ENCODE results near the gene CC2D2B. TPM values are rescaled to one million over a fixed set of nuclear protein-coding genes. Genes with fewer than 3 reads are reported as not detected.
A peak's percentile ranks its signal among the peaks of the same experiment; 100 is the strongest.

The CC2D2B gene, protein sequence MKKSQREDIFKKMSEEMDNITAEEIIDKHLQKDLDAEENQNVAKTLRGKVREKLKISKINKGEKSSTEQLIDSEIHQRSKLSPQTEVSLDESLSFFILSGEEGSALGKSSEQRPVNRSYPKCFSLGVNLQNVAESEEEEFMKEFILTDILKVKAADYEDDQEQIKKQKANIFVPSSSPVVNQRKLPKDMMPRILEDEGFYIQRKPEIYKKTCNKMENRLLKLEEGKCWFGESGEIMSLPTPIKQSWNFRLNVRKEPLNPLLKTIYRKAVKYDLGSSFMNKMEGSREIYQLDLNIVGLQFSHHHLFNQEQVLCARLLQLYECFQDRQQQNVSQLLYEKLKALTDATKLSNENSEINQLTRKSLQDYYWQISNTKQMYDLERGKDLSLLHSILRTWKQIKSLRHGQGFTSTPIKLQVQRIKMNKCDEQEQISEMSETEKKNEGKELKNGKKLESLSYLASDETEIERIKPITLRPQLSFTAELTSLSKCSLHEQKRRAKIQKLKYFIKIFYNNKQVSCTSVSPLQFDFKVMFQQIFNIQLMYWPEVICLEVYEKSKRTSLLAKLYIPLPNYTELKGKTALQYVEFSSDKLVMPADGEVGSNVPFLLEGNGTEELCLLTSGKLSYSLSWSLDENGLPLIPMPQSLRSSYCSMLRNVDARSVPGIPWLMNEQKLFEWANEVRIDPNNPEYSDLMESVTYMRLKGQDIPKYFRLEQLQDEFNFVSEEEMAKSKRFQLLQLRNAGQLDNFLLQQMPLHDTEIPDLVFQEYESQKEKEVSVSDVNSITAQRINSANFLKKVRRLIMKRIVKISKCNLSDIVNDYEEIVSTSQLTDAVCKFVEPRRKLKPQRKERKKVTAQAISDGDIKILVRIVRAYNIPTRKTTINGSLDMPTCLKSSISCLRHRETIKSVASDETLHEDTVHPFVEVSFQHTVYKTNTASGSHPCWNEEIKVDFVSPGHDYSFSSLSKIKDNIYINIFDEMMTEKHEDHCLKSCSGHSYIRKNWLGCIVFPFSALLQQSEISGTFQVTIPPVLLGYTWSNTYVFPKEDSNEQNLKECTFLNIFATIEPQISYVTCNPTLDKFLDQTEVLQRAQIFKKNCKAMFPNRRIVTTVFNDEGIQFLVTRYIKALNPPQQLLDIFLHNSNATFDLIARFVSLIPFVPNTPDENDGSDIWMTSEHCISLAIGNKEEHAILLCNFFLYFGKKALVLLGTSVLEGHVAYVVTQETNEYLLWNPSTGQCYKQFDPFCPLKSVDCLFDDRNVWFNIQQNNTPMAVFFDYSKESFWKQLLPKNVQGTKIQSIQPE (N-terminal part only)
- under 1 TPM; 0.35 to 0.40 TPM for total RNA-seq

DNA sequence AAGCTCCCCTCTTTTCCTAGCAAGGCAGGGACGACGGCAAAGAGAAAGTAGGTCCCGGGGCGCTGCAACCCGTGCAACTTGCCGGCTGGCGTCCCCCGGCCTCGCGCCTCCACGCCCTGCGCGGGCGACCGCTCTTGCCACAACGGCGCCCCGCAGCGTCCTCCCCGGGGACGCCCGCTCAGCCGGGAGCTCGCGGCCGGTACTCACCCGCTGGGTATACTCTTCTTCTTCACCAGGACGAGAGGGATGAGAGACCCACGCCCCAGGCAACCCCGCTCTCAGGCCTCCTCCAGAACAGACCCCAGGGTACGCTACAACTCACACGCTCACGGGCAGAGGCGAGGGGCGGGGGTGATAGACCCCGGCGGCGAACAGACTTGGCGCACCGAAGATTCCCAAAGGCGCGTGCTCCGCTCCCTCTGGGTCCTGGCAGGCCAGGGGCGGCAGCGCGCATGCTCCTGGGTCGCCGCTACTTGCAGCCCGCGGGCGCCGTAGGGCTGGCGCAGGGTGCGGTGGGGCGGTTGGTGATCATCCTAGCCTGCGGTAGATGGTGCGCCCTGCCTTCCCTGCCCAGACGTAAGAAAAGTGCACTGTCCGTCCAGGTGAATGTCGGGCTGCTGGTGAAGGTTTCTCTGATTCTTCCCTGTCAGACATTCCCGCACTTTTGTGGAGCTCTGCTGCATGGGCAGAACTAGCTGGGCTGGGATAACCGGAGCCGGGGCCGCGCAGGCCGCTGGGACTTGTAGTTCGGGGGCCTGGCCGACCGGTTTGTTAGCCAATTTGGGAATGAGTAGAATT lies at the start of gene CC2D2B:
Gene CC2D2B (plus strand): TSS at position 520 of the 798 bp plus-strand sequence. CDS start 3,349 bp downstream, outside the sequence.
- peak within 1 kb of the TSS; percentile 87 for H3K4me3 Mint-ChIP-seq
- DNase-seq: peak; percentile 70
- ChIA-PET CTCF (interaction anchor here (0.8 to 2.3 kb wide), 6 partner anchors 9 to 214 kb away, joined by 3 to 26 read pairs (median 5); partner anchors contain the start of gene TCTN3), POLR2A (interaction anchor here (0.7 to 2.3 kb wide), 9 partner anchors 9 to 222 kb away, joined by 3 to 12 read pairs (median 4); partner anchors contain the start of genes TCTN3 and ZNF518A)
- H3K9me3 Mint-ChIP-seq: no peaks in the 10 kb centered on the region
- H3K36me3 Mint-ChIP-seq (ENCODE audit: low read depth): no peaks in the 10 kb centered on the region
- H3K27ac Mint-ChIP-seq: peak within 1 kb of the TSS; percentile 76
- peaks cover 14% of the 10 kb centered on the region for H3K27me3 Mint-ChIP-seq
- peaks cover 15% of the 10 kb centered on the region for H3K4me1 Mint-ChIP-seq

DNA sequence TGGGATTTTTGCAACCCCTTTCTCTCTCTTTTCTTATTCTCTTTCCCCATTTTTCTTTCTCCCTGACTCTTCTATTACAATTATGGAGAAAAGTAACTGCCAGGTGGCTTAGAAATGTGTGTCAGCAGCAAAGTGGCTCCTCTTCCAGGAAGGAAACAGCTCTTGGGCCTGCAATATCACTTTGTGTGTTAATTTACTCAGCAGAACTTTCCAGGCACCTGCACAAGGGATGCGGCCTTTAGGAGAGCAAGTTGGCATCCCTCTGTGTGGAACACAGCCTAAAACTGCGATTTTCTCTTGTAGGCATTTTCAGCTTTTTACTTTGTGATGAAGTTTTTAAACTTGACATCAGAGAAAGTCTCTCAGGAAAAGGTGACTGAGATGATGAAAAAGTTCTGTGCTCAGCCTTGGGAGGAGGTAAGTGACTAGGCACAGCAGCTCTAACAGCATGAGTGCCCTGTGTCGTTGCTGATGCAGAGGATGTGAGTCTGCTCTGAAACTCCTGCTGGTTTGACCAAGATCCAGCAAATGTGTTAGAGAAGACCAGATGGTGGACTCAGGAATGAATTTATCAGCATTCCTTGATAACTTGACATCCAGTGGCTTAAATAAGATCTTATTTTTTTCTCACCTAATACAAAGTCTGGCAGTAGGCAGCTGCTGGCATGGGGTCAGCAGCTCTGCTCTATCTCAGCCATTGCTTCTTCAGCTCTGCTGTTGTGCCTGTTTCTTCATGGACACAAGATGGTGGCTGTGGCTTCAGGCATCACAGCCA lies 47.4 kb upstream of the CC2D2B start:
- peaks cover 39% of the 10 kb centered on the region for H3K4me1 Mint-ChIP-seq
- H3K4me3 Mint-ChIP-seq: no peak overlapping the region
- H3K36me3 Mint-ChIP-seq (ENCODE audit: low read depth): peaks cover 5% of the 10 kb centered on the region
- H3K27ac Mint-ChIP-seq: peak overlapping the region; percentile 56
- H3K9me3 Mint-ChIP-seq: no peaks in the 10 kb centered on the region
- DNase-seq: no peak
- CTCF ChIA-PET: interaction anchor here (0.8 to 4.2 kb wide), 4 partner anchors 15 to 166 kb away, joined by 3 to 30 read pairs (median 9); partner anchors contain the start of gene TCTN3
- H3K27me3 Mint-ChIP-seq: peaks cover 7% of the 10 kb centered on the region
- POLR2A ChIA-PET: interaction anchor here (0.9 to 1.5 kb wide), 2 partner anchors 32 to 166 kb away, joined by 3 read pairs; partner anchors contain the start of gene TCTN3

DNA sequence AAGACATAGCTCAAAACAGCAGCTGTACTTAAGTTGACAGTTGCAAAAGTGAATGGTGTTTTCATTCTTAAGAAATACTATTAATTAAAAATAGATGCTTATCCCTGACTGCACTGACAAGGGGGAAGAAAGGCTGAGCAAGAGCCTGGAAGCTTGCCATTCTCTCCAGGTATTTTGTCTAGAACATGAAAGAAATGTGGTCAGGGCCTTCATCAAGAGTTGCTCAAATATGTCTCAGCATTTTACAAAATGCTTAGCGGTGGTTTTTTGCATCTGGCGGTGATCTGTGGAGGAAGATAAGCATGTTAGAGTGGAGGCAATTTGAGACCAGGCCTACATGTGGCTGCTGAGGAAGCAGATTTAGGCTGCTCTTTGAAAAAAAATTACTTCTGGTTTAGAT lies 46.4 kb upstream of the CC2D2B start:
- Mint-ChIP-seq H3K27me3 (no peaks in the 10 kb centered on the region), H3K36me3 (ENCODE audit: low read depth) (no peaks in the 10 kb centered on the region), H3K27ac (peak overlapping the region; percentile 36), H3K4me3 (no peak overlapping the region), H3K9me3 (no peaks in the 10 kb centered on the region), H3K4me1 (peaks cover 45% of the 10 kb centered on the region)
- ChIA-PET CTCF (interaction anchor here (0.7 to 4.2 kb wide), 4 partner anchors 19 to 167 kb away, joined by 3 to 30 read pairs (median 8); partner anchors contain the start of gene TCTN3), POLR2A (interaction anchor here (0.9 to 1.5 kb wide), 2 partner anchors 33 to 167 kb away, joined by 3 read pairs; partner anchors contain the start of gene TCTN3)
- no peak for DNase-seq

DNA sequence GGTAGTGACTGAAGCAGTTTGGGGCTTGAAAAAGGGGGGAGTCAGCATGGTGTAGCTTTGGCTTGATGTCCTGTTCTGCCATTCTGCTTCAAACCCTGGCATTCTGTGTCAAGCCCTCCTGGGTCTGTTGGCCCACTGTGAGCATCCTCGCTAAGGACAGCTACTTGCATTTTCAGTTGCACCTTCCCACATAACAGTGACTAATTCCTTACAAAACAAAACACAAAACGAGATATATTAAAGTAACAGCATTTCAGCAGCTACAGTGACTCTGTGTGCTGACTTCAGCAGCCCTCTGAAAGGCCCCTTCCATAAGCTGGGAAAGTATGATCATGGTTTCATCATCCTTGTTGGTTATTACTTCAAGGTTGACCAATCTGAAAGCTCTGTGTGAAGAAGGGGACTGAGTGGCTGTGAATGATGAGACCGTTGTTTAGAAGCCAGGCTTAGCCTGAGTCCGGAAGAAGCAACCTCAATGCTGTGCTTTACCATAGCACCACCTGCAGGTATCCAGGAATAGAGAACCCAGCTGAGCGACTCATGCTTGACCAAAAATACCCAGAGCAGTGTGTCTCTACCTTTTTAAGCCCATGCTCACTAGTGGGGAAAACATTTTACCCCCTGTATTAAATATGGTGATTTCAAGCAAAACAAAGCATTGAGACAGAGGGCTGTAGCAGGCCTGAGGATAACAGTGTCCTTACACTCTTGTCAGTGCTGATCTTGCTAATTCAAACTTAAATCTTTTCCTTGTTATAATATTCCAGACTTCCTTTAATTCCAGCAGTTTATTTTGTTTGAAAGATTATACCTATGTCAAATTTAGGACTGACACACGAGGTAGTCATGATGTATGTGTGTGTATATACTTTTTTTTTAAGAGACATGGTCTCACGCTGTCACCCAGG lies 42.6 kb upstream of the CC2D2B start:
- H3K27ac Mint-ChIP-seq: peak overlapping the region; percentile 69
- POLR2A ChIA-PET: interaction anchor here (0.7 to 3.0 kb wide), 9 partner anchors 19 to 799 kb away, joined by 3 to 30 read pairs (median 3); partner anchors contain the start of gene TCTN3
- H3K36me3 Mint-ChIP-seq (ENCODE audit: low read depth): no peaks in the 10 kb centered on the region
- no peaks in the 10 kb centered on the region for H3K9me3 Mint-ChIP-seq
- peak; percentile 62 for DNase-seq
- H3K4me3 Mint-ChIP-seq: no peak overlapping the region
- no peaks in the 10 kb centered on the region for H3K27me3 Mint-ChIP-seq
- CTCF ChIA-PET: interaction anchor here (0.6 to 5.3 kb wide), 28 partner anchors 8 to 491 kb away, joined by 3 to 190 read pairs (median 4); partner anchors contain the start of genes CC2D2B and TCTN3
- peaks cover 55% of the 10 kb centered on the region for H3K4me1 Mint-ChIP-seq

DNA sequence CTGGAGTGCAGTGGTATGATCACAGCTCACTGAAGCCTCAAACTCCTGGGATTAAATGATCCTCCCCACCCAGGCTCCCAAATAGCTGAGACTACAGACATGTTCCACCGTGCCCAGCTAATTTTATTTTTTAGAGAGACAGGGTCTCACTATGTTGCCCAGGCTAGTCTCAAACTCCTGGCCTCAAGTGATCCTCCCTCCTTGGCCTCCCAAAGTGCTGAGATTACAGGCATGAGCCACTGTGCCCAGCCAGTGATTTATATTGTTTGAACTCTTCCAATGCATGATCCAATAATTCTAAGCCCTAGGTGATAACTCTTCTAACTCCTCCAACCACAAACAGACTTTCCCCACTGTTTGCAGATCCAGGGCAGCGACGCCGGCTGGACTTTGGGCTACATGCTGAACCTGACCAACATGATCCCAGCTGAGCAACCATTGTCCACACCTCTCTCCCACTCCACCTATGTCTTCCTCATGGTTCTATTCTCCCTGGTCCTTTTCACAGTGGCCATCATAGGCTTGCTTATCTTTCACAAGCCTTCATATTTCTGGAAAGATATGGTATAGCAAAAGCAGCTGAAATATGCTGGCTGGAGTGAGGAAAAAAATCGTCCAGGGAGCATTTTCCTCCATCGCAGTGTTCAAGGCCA lies 41.8 kb upstream of the CC2D2B start:
- H3K4me1 Mint-ChIP-seq: peaks cover 49% of the 10 kb centered on the region
- no peaks in the 10 kb centered on the region for H3K27me3 Mint-ChIP-seq
- no peak overlapping the region for H3K4me3 Mint-ChIP-seq
- no peak overlapping the region for H3K27ac Mint-ChIP-seq
- no peaks in the 10 kb centered on the region for H3K9me3 Mint-ChIP-seq
- DNase-seq: no peak
- CTCF ChIA-PET: interaction anchor here (0.6 to 5.3 kb wide), 21 partner anchors 8 to 491 kb away, joined by 3 to 190 read pairs (median 5); partner anchors contain the start of gene TCTN3
- POLR2A ChIA-PET: interaction anchor here (2.4 to 3.0 kb wide), 3 partner anchors 24 to 172 kb away, joined by 7 to 30 read pairs (median 19); partner anchors contain the start of gene TCTN3
- peaks cover 2% of the 10 kb centered on the region for H3K36me3 Mint-ChIP-seq (ENCODE audit: low read depth)

DNA sequence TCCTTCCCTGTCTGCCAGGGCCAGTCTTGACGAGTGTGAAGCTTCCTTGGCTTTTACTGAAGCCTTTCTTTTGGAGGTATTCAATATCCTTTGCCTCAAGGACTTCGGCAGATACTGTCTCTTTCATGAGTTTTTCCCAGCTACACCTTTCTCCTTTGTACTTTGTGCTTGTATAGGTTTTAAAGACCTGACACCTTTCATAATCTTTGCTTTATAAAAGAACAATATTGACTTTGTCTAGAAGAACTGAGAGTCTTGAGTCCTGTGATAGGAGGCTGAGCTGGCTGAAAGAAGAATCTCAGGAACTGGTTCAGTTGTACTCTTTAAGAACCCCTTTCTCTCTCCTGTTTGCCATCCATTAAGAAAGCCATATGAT lies 41.3 kb upstream of the CC2D2B start:
- POLR2A ChIA-PET: interaction anchor here (2.4 to 3.0 kb wide), 2 partner anchors 25 to 173 kb away, joined by 7 to 30 read pairs; partner anchors contain the start of gene TCTN3
- no peaks in the 10 kb centered on the region for H3K27me3 Mint-ChIP-seq
- H3K9me3 Mint-ChIP-seq: no peaks in the 10 kb centered on the region
- H3K4me3 Mint-ChIP-seq: no peak overlapping the region
- H3K36me3 Mint-ChIP-seq (ENCODE audit: low read depth): peaks cover 2% of the 10 kb centered on the region
- H3K27ac Mint-ChIP-seq: no peak overlapping the region
- H3K4me1 Mint-ChIP-seq: peaks cover 45% of the 10 kb centered on the region
- no peak for DNase-seq
- CTCF ChIA-PET: interaction anchor here (2.5 to 5.3 kb wide), 3 partner anchors 23 to 172 kb away, joined by 10 to 190 read pairs (median 50); partner anchors contain the start of gene TCTN3

DNA sequence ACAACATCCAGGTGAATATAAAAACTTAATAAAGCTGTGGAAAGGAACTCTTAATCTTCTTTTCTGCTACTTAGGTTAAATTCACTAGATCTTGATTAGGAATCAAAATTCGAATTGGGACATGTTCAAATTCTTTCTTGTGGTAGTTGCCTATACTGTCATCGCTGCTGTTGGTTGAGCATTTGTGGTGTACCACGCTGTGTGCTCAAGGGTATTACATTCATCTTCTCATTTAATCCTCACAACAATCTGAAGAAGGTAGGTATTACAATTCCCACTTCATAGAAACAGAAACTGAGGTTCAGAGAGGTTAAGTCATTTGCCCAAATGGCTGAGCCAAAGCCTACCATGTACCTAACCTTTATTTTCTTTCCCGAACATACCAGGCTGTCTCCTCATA lies 39.9 kb upstream of the CC2D2B start:
- POLR2A ChIA-PET: interaction anchor here (1.3 kb wide), 1 partner anchor 36 kb away, joined by 3 read pairs; no protein-coding TSS in a partner anchor
- Mint-ChIP-seq H3K27me3 (no peaks in the 10 kb centered on the region), H3K4me1 (peaks cover 39% of the 10 kb centered on the region), H3K27ac (no peak overlapping the region), H3K36me3 (ENCODE audit: low read depth) (peaks cover 13% of the 10 kb centered on the region), H3K4me3 (no peak overlapping the region), H3K9me3 (no peaks in the 10 kb centered on the region)
- DNase-seq: no peak
- CTCF ChIA-PET: interaction anchor here (4.9 to 5.3 kb wide), 2 partner anchors 24 to 173 kb away, joined by 50 to 190 read pairs; partner anchors contain the start of gene TCTN3

DNA sequence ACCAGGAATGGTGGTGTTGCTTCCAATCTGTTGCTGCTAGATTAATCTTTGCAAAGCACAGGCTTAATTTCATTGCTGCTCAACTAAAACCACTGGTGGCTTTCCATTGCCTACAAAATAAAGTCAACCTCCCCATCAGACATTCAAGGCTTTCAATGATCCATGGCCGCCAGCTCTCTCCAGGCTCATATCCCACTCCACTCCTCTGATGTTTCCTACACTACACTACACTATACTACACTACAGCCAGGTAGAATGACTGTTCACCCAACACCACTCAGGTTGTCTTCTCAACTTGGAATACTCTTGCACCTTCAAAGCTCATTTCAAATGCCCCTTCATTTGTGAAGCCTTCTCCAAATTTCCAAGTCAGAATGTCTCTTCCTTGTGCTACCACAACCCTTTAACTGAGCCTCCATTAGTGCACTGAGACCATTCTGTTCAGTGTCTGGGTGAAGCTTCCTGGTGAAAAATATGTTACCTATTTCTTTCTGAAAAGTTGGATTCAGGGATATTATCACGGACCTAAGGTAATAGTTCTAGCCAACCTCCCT lies 35.5 kb upstream of the CC2D2B start:
- no peak overlapping the region for H3K27ac Mint-ChIP-seq
- H3K36me3 Mint-ChIP-seq (ENCODE audit: low read depth): peaks cover 47% of the 10 kb centered on the region
- H3K27me3 Mint-ChIP-seq: no peaks in the 10 kb centered on the region

DNA sequence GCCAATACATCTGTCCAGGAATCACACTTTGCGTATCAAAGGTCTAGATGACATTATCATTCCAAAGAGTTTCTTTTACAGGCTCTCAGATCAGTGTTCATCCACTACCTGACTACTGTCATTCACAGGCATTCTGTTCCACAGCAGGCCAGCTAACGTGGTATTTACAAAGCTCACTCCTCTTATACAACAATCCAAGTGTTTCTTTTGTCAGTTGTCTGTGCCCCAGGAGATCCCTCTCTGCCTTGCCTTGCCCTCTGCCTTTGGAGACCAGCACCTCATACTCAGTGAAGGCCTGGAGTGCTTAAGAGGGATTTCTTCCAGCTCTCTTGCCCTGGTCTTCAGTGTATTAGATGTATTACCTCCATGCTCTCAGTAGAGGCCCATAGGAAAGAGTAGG lies 34.6 kb upstream of the CC2D2B start:
- Mint-ChIP-seq H3K4me3 (no peak overlapping the region), H3K36me3 (ENCODE audit: low read depth) (peaks cover 50% of the 10 kb centered on the region), H3K9me3 (peaks cover 8% of the 10 kb centered on the region), H3K27ac (no peak overlapping the region), H3K27me3 (no peaks in the 10 kb centered on the region), H3K4me1 (peaks cover 8% of the 10 kb centered on the region)
- no peak for DNase-seq
- CTCF ChIA-PET: interaction anchor here (1.3 to 5.9 kb wide), 3 partner anchors 8 to 630 kb away, joined by 3 to 43 read pairs (median 4); partner anchors contain the start of gene TCTN3
- POLR2A ChIA-PET: no interaction called here

More for the DNA sequence above, 35.5 kb upstream of the CC2D2B start:
- no peak for DNase-seq
- H3K9me3 Mint-ChIP-seq: peaks cover 8% of the 10 kb centered on the region
- ChIA-PET POLR2A (no interaction called here), CTCF (interaction anchor here (1.4 to 5.9 kb wide), 3 partner anchors 31 to 629 kb away, joined by 3 to 43 read pairs (median 14); partner anchors contain the start of gene TCTN3)
- H3K4me3 Mint-ChIP-seq: no peak overlapping the region
- peaks cover 11% of the 10 kb centered on the region for H3K4me1 Mint-ChIP-seq

Data from activated CD4-positive, alpha-beta memory T cell treated with anti-CD3 and anti-CD28 coated beads, Interleukin-2, amount 10 ng/mL, durations not matched to agents 7 days and 5 days (primary cell).